Smooth muscle cell (in vitro differentiated cells): Measurements from ENCODE around the gene PROK2. TPM values are rescaled to one million over a fixed set of nuclear protein-coding genes. Genes with fewer than 3 reads are reported as not detected.

Experiments
- DNase-seq: peaks from one replicate; lab custom pipeline; 2025; ENCODE audit not compliant: unreplicated experiment; lab: John Stamatoyannopoulos, UW
- H2AFZ ChIP-seq: fragments of 200-600 bp; sonication (generic); 2 replicates; pipeline ENCODE4 v1.6.0; 2016; ENCODE audit warnings: antibody characterized with exemption, low read depth, mild to moderate bottlenecking
- H3F3A ChIP-seq: fragments of 200-600 bp; sonication (generic); 2 replicates; pipeline ENCODE4 v1.6.0; 2017; ENCODE audit warnings: antibody characterized with exemption, low read depth
- H3K27ac ChIP-seq: fragments of 200-600 bp; sonication (generic); 2 replicates; pipeline ENCODE4 v1.5.1; 2016; ENCODE audit warnings: low read depth, mild to moderate bottlenecking
- H3K27me3 ChIP-seq: fragments of 200-600 bp; sonication (generic); 2 replicates; pipeline ENCODE4 v1.6.1; 2016; ENCODE audit warnings: low read depth, mild to moderate bottlenecking
- H3K36me3 ChIP-seq: fragments of 200-600 bp; sonication (generic); 2 replicates; pipeline ENCODE4 v1.5.1; 2016; ENCODE audit warnings: low read depth
- H3K4me1 ChIP-seq: fragments of 200-600 bp; sonication (generic); 2 replicates; pipeline ENCODE4 v1.5.1; 2016; ENCODE audit warnings: low read depth
- H3K4me2 ChIP-seq: fragments of 200-600 bp; sonication (generic); 2 replicates; pipeline ENCODE4 v1.6.0; 2016; ENCODE audit warnings: mild to moderate bottlenecking
- H3K4me3 ChIP-seq: fragments of 200-600 bp; sonication (generic); 2 replicates; pipeline ENCODE4 v1.5.1; 2016; ENCODE audit warnings: mild to moderate bottlenecking
- H3K79me2 ChIP-seq: fragments of 200-600 bp; sonication (generic); 2 replicates; pipeline ENCODE4 v1.6.0; 2016; ENCODE audit warnings: low read depth, mild to moderate bottlenecking
- H3K9ac ChIP-seq: fragments of 200-600 bp; sonication (generic); 2 replicates; pipeline ENCODE4 v1.6.0; 2016; ENCODE audit warnings: low read depth
- H3K9me3 ChIP-seq: fragments of 200-600 bp; sonication (generic); replicated peaks from 2 replicates; pipeline ENCODE4 v1.5.1; 2016; ENCODE audit warnings: low read depth
- H4K20me1 ChIP-seq: fragments of 200-600 bp; sonication (generic); 2 replicates; pipeline ENCODE4 v1.6.0; 2016; ENCODE audit warnings: low read depth
- CTCF ChIP-seq: fragments of 200-600 bp; sonication (generic); IDR thresholded peaks from 2 replicates; pipeline ENCODE4 v1.5.1; 2017; ENCODE audit warnings: borderline replicate concordance, mild to moderate bottlenecking, antibody characterized with exemption; ENCODE audit not compliant: insufficient read depth, poor library complexity, severe bottlenecking
- WGBS: methylation state at CpG from one replicate; pipeline ENCODE4 v1.1.7; 2016; ENCODE audit warnings: low lambda C conversion rate; 5-methylcytosine and 5-hydroxymethylcytosine counted together
- polyA plus RNA-seq: library from polyadenylated mRNA; unstranded; fragments of >200 nt; fragmentation: Nextera tagmentation; extraction: Ambion mirVana; gene quantifications from 2 replicates; pipeline ENCODE4 v1.2.1, GENCODE V29; 2016
- total RNA-seq: library from RNA; depleted of rRNA; stranded (reverse); fragments of >200 nt; gene quantifications from 2 replicates; pipeline ENCODE4 v1.2.3, GENCODE V29; 2014

PROK2 gene
- total and polyA plus RNA-seq, 2 experiments from 2014 or later = not detected

GRCh38 chr3:71779674-71780377 lies 5.1 kb downstream of the PROK2 start:
- Histone ChIP-seq H3K9ac (no peak overlapping the region), H3K27me3 (peaks cover 53% of the 10 kb centered on the region), H3K4me3 (no peak overlapping the region), H2AFZ (no peak overlapping the region), H3K36me3 (no peaks in the 10 kb centered on the region), H3K9me3 (no peaks in the 10 kb centered on the region), H3F3A (no peaks in the 10 kb centered on the region), H4K20me1 (no peaks in the 10 kb centered on the region), H3K27ac (no peak overlapping the region), H3K79me2 (no peaks in the 10 kb centered on the region), H3K4me1 (peaks cover 21% of the 10 kb centered on the region), H3K4me2 (no peak overlapping the region)
- 69% methylated on average over 6 of the region's 6 CpGs for WGBS
- no peak for TF ChIP-seq CTCF
- DNase-seq = no peak

- no peak overlapping the region for H3K27ac ChIP-seq
- H2AFZ ChIP-seq = no peak overlapping the region
- H3K79me2 ChIP-seq = no peaks in the 10 kb centered on the region
- TF ChIP-seq CTCF = no peak
- no peak overlapping the region for H3K4me2 ChIP-seq
- H3K9ac ChIP-seq = no peak overlapping the region
- H3K4me3 ChIP-seq = no peak overlapping the region
- H4K20me1 ChIP-seq = no peaks in the 10 kb centered on the region
- peaks cover 6% of the 10 kb centered on the region for H3K4me1 ChIP-seq
- no peaks in the 10 kb centered on the region for H3K9me3 ChIP-seq
- no peak for DNase-seq
- no peaks in the 10 kb centered on the region for H3F3A ChIP-seq
- no peaks in the 10 kb centered on the region for H3K36me3 ChIP-seq
- peaks cover 38% of the 10 kb centered on the region for H3K27me3 ChIP-seq
- 93% methylated on average over 3 of the region's 3 CpGs for WGBS
Observed at GRCh38 chr3:71778353-71778752, 6.6 kb downstream of the PROK2 start.

GRCh38 chr3:71776538-71776937 lies 8.4 kb downstream of the PROK2 start:
- no peak overlapping the region for H2AFZ ChIP-seq
- no peaks in the 10 kb centered on the region for H4K20me1 ChIP-seq
- no peak for TF ChIP-seq CTCF
- H3F3A ChIP-seq = no peaks in the 10 kb centered on the region
- no peaks in the 10 kb centered on the region for H3K4me1 ChIP-seq
- H3K9me3 ChIP-seq = no peaks in the 10 kb centered on the region
- WGBS = 59% methylated on average over 6 of the region's 6 CpGs
- H3K4me3 ChIP-seq = no peak overlapping the region
- DNase-seq = no peak
- peaks cover 25% of the 10 kb centered on the region for H3K27me3 ChIP-seq
- H3K27ac ChIP-seq = no peak overlapping the region
- H3K4me2 ChIP-seq = no peak overlapping the region
- no peaks in the 10 kb centered on the region for H3K36me3 ChIP-seq
- no peak overlapping the region for H3K9ac ChIP-seq
- no peaks in the 10 kb centered on the region for H3K79me2 ChIP-seq

- Histone ChIP-seq H3F3A (no peaks in the 10 kb centered on the region), H3K4me2 (no peak overlapping the region), H3K27me3 (peaks cover 14% of the 10 kb centered on the region), H3K27ac (no peak overlapping the region), H3K4me1 (no peaks in the 10 kb centered on the region), H3K79me2 (no peaks in the 10 kb centered on the region), H3K9ac (no peak overlapping the region), H3K9me3 (no peaks in the 10 kb centered on the region), H3K36me3 (no peaks in the 10 kb centered on the region), H2AFZ (no peak overlapping the region), H4K20me1 (no peaks in the 10 kb centered on the region), H3K4me3 (no peak overlapping the region)
- no peak for TF ChIP-seq CTCF
- no peak for DNase-seq
- WGBS = 52% methylated on average over 1 of the region's 1 CpG
Observed at GRCh38 chr3:71771884-71772283, 13.1 kb downstream of the PROK2 start.
